K562 (cell line): ENCODE measurements around the gene MCM9. TPM values are rescaled to one million over a fixed set of nuclear protein-coding genes. Genes with fewer than 3 reads are reported as not detected.
A peak's percentile ranks its signal among the peaks of the same experiment; 100 is the strongest.

ENCODE experiments used
- ARNT ChIP-seq, 2 experiments: fragments of 450-650 bp; IDR thresholded peaks; 2 replicates each; pipeline ENCODE4 v1.6.1; 2016; ENCODE audit warnings: mild to moderate bottlenecking in 1 of 2
- BHLHE40 ChIP-seq: IDR thresholded peaks from 2 replicates; pipeline ENCODE4 v1.6.1; 2011; ENCODE audit warnings: low read length, improper control_type of control experiment
- CBFA2T3 ChIP-seq: fragments of 450-650 bp; IDR thresholded peaks from 2 replicates; pipeline ENCODE4 v1.6.1; 2017
- DACH1 ChIP-seq: fragments of 450-650 bp; IDR thresholded peaks from 2 replicates; pipeline ENCODE4 v1.6.1; 2018; ENCODE audit not compliant: partially characterized antibody
- MCM3 ChIP-seq: fragments of 450-650 bp; IDR thresholded peaks from 2 replicates; pipeline ENCODE4 v1.6.1; 2016
- MEIS2 ChIP-seq: fragments of 450-650 bp; IDR thresholded peaks from 2 replicates; pipeline ENCODE4 v1.6.1; 2014; ENCODE audit warnings: mild to moderate bottlenecking; ENCODE audit not compliant: partially characterized antibody
- MTA2 ChIP-seq: fragments of 450-650 bp; IDR thresholded peaks from 2 replicates; pipeline ENCODE4 v1.6.1; 2016; ENCODE audit warnings: low read depth
- MXI1 ChIP-seq: IDR thresholded peaks from 2 replicates; pipeline ENCODE4 v1.6.1; 2011; ENCODE audit warnings: low read depth, mild to moderate bottlenecking, improper control_type of control experiment, low read length
- NCOA2 ChIP-seq, 2 experiments: fragments of 450-650 bp; IDR thresholded peaks; 2 replicates each; pipeline ENCODE4 v1.6.1; 2018; ENCODE audit warnings: mild to moderate bottlenecking in 2 of 2, moderate library complexity in 1 of 2; ENCODE audit not compliant: partially characterized antibody in 2 of 2
- NCOR1 ChIP-seq: fragments of 450-650 bp; IDR thresholded peaks from 2 replicates; pipeline ENCODE4 v1.6.1; 2016; ENCODE audit warnings: mild to moderate bottlenecking, moderate library complexity
- NKRF ChIP-seq: fragments of 450-650 bp; IDR thresholded peaks from 2 replicates; pipeline ENCODE4 v1.6.1; 2016; ENCODE audit warnings: borderline replicate concordance
- NUFIP1 ChIP-seq: fragments of 450-650 bp; IDR thresholded peaks from 2 replicates; pipeline ENCODE4 v1.6.1; 2018; ENCODE audit not compliant: partially characterized antibody
- POLR2A ChIP-seq: fragments of 450-650 bp; conservative IDR thresholded peaks from 2 replicates; pipeline ENCODE4 v1.6.1; 2016
- POU5F1 ChIP-seq: fragments of 150-350 bp; IDR thresholded peaks from 2 replicates; pipeline ENCODE4 v1.6.1; 2014; ENCODE audit warnings: borderline replicate concordance, low read length, low read depth, mild to moderate bottlenecking; ENCODE audit not compliant: partially characterized antibody
- PPARD ChIP-seq: fragments of 250-450 bp; sonication (Bioruptor Pico); IDR thresholded peaks from 2 replicates; pipeline ENCODE4 v1.8.0; 2022; ENCODE audit warnings: inconsistent platforms, mild to moderate bottlenecking, moderate library complexity
- SAP30 ChIP-seq: fragments of 200-600 bp; sonication (generic); IDR thresholded peaks from 2 replicates; pipeline ENCODE4 v1.6.1; 2012; ENCODE audit warnings: borderline replicate concordance, low read depth, mild to moderate bottlenecking, moderate library complexity, low read length, control low read depth, inconsistent platforms; ENCODE audit not compliant: insufficient read depth, poor library complexity, severe bottlenecking
- SMARCA4 ChIP-seq: fragments of 450-650 bp; IDR thresholded peaks from 2 replicates; pipeline ENCODE4 v1.6.1; 2016
- SMARCC2 ChIP-seq: fragments of 450-650 bp; IDR thresholded peaks from 2 replicates; pipeline ENCODE4 v1.6.1; 2017; ENCODE audit warnings: antibody characterized with exemption, moderate library complexity, mild to moderate bottlenecking, low read depth
- SMARCE1 ChIP-seq: fragments of 450-650 bp; IDR thresholded peaks from 2 replicates; pipeline ENCODE4 v1.7.1; 2016; ENCODE audit warnings: mild to moderate bottlenecking
- SOX6 ChIP-seq: fragments of 450-650 bp; IDR thresholded peaks from 2 replicates; pipeline ENCODE4 v1.6.1; 2014; ENCODE audit warnings: mild to moderate bottlenecking
- XRCC4 ChIP-seq: IDR thresholded peaks from one replicate; pipeline ENCODE4 v1.6.1; 2011; ENCODE audit not compliant: insufficient read depth, insufficient read length; ENCODE audit errors: extremely low read depth
- ZBTB33 ChIP-seq: sonication (generic); formaldehyde crosslinking; IDR thresholded peaks from 2 replicates; pipeline ENCODE4 v1.8.1; 2023; ENCODE audit warnings: mild to moderate bottlenecking, missing genetic modification reagents
- ZSCAN29 ChIP-seq: fragments of 450-650 bp; IDR thresholded peaks from 2 replicates; pipeline ENCODE4 v1.6.1; 2017
- polyA plus RNA-seq, 8 experiments: library from polyadenylated mRNA; depleted of rRNA in 4 of 8; stranded (reverse) in 5 of 8; unstranded in 3 of 8; fragments of >200 nt; fragmentation: Nextera tagmentation in 2 of 8; fragmentation: Illumina TruSeq in 1 of 8; extraction: Ambion mirVana in 2 of 8; extraction: Trizol in 1 of 8; gene quantifications; 2 replicates each; pipeline versions ENCODE4 v1.2.1 to v1.2.3, GENCODE V29; 2011 to 2014; ENCODE audit warnings: inconsistent platforms in 1 of 8, missing spikeins in 1 of 8
- total RNA-seq, 7 experiments: library from RNA; depleted of rRNA in 6 of 7; stranded (reverse); fragments of >200 nt in 6 of 7; fragmentation: Illumina TruSeq in 2 of 7; extraction: Trizol in 2 of 7; gene quantifications; 2 replicates each; pipeline versions ENCODE4 v1.2.1 to v1.2.3, GENCODE V29; 2011 to 2021; ENCODE audit warnings: low replicate concordance in 1 of 7
- TF ChIP-seq, protein P1 (sequence below): sonication (generic); formaldehyde crosslinking; IDR thresholded peaks from 2 replicates; pipeline ENCODE4 v1.8.1; 2023; ENCODE audit warnings: mild to moderate bottlenecking, missing genetic modification reagents

Gene MCM9
- total and polyA plus RNA-seq, 9 of the 15 experiments (the other 6 are each of a cell fraction or from before 2014, with no cell fraction given): 4.8 to 16.7 (median 11.6) TPM

DNA sequence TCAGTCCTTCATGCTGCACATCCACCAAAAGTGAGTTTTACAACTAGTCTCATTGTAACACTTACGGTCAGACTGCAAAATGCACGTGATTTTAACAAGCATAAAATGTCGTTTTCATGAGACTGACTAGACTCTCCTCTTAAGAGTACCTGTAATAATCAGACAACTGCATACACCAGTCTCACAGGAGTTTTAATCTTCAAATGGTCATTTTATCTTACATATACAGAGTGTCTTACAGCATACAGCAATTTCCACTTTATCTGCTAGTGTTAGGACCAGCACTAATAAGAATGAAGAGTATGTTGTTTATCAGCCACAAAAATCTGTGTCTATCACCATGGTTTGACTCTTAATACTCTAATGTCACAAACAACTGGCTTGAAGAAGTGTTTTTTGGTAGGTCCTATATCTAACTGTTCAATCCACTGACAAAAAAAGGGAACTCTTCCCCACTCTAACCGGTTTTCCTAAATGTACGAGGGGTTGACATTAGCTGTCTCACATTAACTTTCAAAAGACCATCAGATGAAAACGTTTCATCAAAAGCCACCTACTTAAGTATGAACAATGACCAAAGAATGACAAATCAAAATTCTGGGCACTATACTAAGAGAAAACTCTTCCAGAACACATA lies 42.5 kb downstream of the MCM9 start (continued):
- TF ChIP-seq ZSCAN29 (no peak), NCOA2 (IDR thresholded peaks at IDR 0.05; ENCODE audit: partially characterized antibody in 2 of 2) (peak in 1 of 2 experiments; percentile 32), NUFIP1 (no peak), MEIS2 (peak; percentile 71), SMARCE1 (peak; percentile 27; the same call in 1 of the 2 replicates), ZBTB33 (CRISPR knock-in tag) (no peak), POLR2A (no peak), MCM3 (no peak), BHLHE40 (0 out of 2 replicates have a peak, but pooled peaks have one; percentile 25), DACH1 (peak; percentile 87), SAP30 (no peak), XRCC4 (no peak), NKRF (no peak), ARNT (IDR thresholded peaks at IDR 0.05) (peak in 1 of 2 experiments; percentile 43; a peak in 1 of 4 replicates), PPARD (CRISPR knock-in tag) (no peak), SMARCC2 (peak; percentile 15; the same call in 1 of the 2 replicates), NCOR1 (peak; percentile 59; the same call in 1 of the 2 replicates), CBFA2T3 (peak; percentile 85), MXI1 (no peak), SOX6 (peak; percentile 38; the same call in 1 of the 2 replicates), POU5F1 (no peak), SMARCA4 (peak; percentile 61), MTA2 (0 out of 2 replicates have a peak, but pooled peaks have one; percentile 34)
- TF ChIP-seq, protein P1, sequence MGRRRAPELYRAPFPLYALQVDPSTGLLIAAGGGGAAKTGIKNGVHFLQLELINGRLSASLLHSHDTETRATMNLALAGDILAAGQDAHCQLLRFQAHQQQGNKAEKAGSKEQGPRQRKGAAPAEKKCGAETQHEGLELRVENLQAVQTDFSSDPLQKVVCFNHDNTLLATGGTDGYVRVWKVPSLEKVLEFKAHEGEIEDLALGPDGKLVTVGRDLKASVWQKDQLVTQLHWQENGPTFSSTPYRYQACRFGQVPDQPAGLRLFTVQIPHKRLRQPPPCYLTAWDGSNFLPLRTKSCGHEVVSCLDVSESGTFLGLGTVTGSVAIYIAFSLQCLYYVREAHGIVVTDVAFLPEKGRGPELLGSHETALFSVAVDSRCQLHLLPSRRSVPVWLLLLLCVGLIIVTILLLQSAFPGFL (CRISPR knock-in tag): no peak
